K562 (cell line): Measurements from ENCODE around the gene C6orf47. TPM values are rescaled to one million over a fixed set of nuclear protein-coding genes. Genes with fewer than 3 reads are reported as not detected.

Experiments used
- ATAC-seq: fragments of 200-7000 bp; cut with Tn5 transposase; 3 replicates; pipeline ENCODE4 v1.9.1; 2020; ENCODE audit warnings: moderate library complexity
- BruUV-seq: library from RNA; stranded (reverse); fragments of 400-500 nt; replicated peaks from 2 replicates; lab custom pipeline; 2021; lab: Mats Ljungman, UMichigan
- CTCF ChIA-PET: fragments of 300-600 bp; formaldehyde crosslinking; extraction: SDS; loops from one replicate; lab custom pipeline; 2021; ENCODE audit warnings: low intra/inter-chr PET ratio; lab: Yijun Ruan, JAX
- POLR2A ChIA-PET: fragments of 300-600, 350-650 bp; sonication (Branson Sonifier 250); formaldehyde crosslinking; extraction: SDS; loops from one replicate; lab custom pipeline; 2021; ENCODE audit warnings: antibody characterized with exemption, inconsistent platforms; lab: Yijun Ruan, JAX
- DNase-seq, 4 experiments: peaks; one replicate each; pipeline versions ENCODE4 v3.0.0 to v3.0.0-alpha.2; 2011 to 2018; ENCODE audit warnings: low spot score in 3 of 4, mixed read lengths in 3 of 4; ENCODE audit errors: extremely low read depth in 1 of 4
- FAIRE-seq: peaks from 2 replicates; lab custom pipeline; 2011; peaks lifted over from hg19 to GRCh38; lab: Jason Lieb, UNC
- H2AFZ ChIP-seq: 2 replicates; pipeline ENCODE4 v1.6.0; 2011; ENCODE audit warnings: low read depth, low read length, control low read depth, inconsistent platforms
- H3K27ac ChIP-seq: fragments of 200-600 bp; 3 replicates; pipeline ENCODE4 v1.8.0; 2011; ENCODE audit warnings: low read depth, mild to moderate bottlenecking, control low read depth, inconsistent platforms, low read length, moderate library complexity, mixed read lengths; ENCODE audit errors: extremely low read depth
- H3K27me3 ChIP-seq, 2 experiments: fragments of 300-600 bp in 1 of 2; 2 replicates in 1 of 2; 3 replicates in 1 of 2; pipeline versions ENCODE4 v1.6.0 to v1.8.0; 2011; ENCODE audit warnings: inconsistent platforms in 2 of 2, low read length in 2 of 2, mild to moderate bottlenecking in 1 of 2, mixed read lengths in 1 of 2, moderate library complexity in 1 of 2; ENCODE audit not compliant: control insufficient read depth in 2 of 2, insufficient read depth in 2 of 2
- H3K36me3 ChIP-seq: fragments of 300-600 bp; 3 replicates; pipeline ENCODE4 v1.8.0; 2011; ENCODE audit warnings: mild to moderate bottlenecking, low read length, inconsistent platforms; ENCODE audit not compliant: control insufficient read depth, insufficient read depth
- H3K4me1 ChIP-seq, 2 experiments: fragments of 200-600 bp in 1 of 2; replicated peaks in 1 of 2; 2 replicates in 1 of 2; 3 replicates in 1 of 2; pipeline versions ENCODE4 v1.5.1 to v1.8.0; 2011; ENCODE audit warnings: inconsistent platforms in 2 of 2, low read length in 2 of 2, mild to moderate bottlenecking in 1 of 2, mixed read lengths in 1 of 2, moderate library complexity in 1 of 2; ENCODE audit not compliant: control insufficient read depth in 2 of 2, insufficient read depth in 2 of 2
- H3K4me2 ChIP-seq: 2 replicates; pipeline ENCODE4 v1.6.1; 2011; ENCODE audit warnings: low read length, control low read depth, inconsistent platforms, mixed read lengths; ENCODE audit not compliant: insufficient read depth
- H3K4me3 ChIP-seq: fragments of 200-600 bp; sonication (generic), shearing (Covaris generic); 2 replicates; pipeline ENCODE4 v1.5.1; 2016; ENCODE audit warnings: control low read depth, inconsistent platforms
- H3K79me2 ChIP-seq: fragments of 200-600 bp; 3 replicates; pipeline ENCODE4 v1.8.0; 2011; ENCODE audit warnings: low read length, inconsistent platforms; ENCODE audit not compliant: control insufficient read depth, insufficient read depth
- H3K9ac ChIP-seq, 2 experiments: 2 replicates each; pipeline versions ENCODE4 v1.6.0 to v1.6.1; 2011; ENCODE audit warnings: low read depth in 2 of 2, low read length in 2 of 2, control low read depth in 1 of 2, inconsistent platforms in 1 of 2, mild to moderate bottlenecking in 1 of 2, mixed read lengths in 1 of 2; ENCODE audit not compliant: insufficient read depth in 1 of 2
- H3K9me1 ChIP-seq: one replicate; pipeline ENCODE4 v1.6.0; 2011; ENCODE audit warnings: inconsistent platforms, mild to moderate bottlenecking, low read length, moderate library complexity; ENCODE audit not compliant: control insufficient read depth, insufficient read depth
- H3K9me3 ChIP-seq: replicated peaks from 2 replicates; pipeline ENCODE4 v1.5.1; 2011; ENCODE audit warnings: low read depth, low read length, inconsistent platforms; ENCODE audit not compliant: control insufficient read depth, insufficient read depth
- H4K20me1 ChIP-seq: replicated peaks from 2 replicates; pipeline ENCODE4 v1.6.1; 2011; ENCODE audit warnings: low read length, inconsistent platforms, mixed read lengths; ENCODE audit not compliant: control insufficient read depth, insufficient read depth
- FOSL1 ChIP-seq: fragments of 200-800 bp; sonication (Bioruptor generic); conservative IDR thresholded peaks from 2 replicates; pipeline ENCODE4 v1.6.1; 2016; ENCODE audit warnings: missing genetic modification characterization, missing compliant biosample characterization
- IRF2 ChIP-seq: sonication (generic); formaldehyde crosslinking; IDR thresholded peaks from 2 replicates; pipeline ENCODE4 v1.8.1; 2022; ENCODE audit warnings: mild to moderate bottlenecking, missing genetic modification reagents
- MAFF ChIP-seq: IDR thresholded peaks from 2 replicates; pipeline ENCODE4 v1.6.1; 2012; ENCODE audit warnings: low read length, improper control_type of control experiment
- MAFK ChIP-seq: IDR thresholded peaks from 2 replicates; pipeline ENCODE4 v1.6.1; 2011; ENCODE audit warnings: low read length, improper control_type of control experiment
- RUNX1 ChIP-seq: sonication (generic); IDR thresholded peaks from 2 replicates; pipeline ENCODE4 v1.6.1; 2016; ENCODE audit warnings: antibody characterized with exemption, low read depth
- SP1 ChIP-seq: sonication (generic); formaldehyde crosslinking; IDR thresholded peaks from 2 replicates; pipeline ENCODE4 v1.8.1; 2022; ENCODE audit warnings: mild to moderate bottlenecking, missing genetic modification reagents
- THAP12 ChIP-seq: fragments of 250-450 bp; sonication (Bioruptor Pico); IDR thresholded peaks from 2 replicates; pipeline ENCODE4 v1.9.0; 2021; ENCODE audit warnings: mild to moderate bottlenecking, inconsistent platforms
- WGBS: fragments of 100-300 bp; shearing (Covaris generic); methylation state at CpG from one replicate; pipeline ENCODE4 v1.1.6; 2016; ENCODE audit warnings: low coverage, mixed read lengths; ENCODE audit not compliant: insufficient coverage; ENCODE audit errors: missing lambda C conversion rate; 5-methylcytosine and 5-hydroxymethylcytosine counted together
- in situ Hi-C: fragments of 300-500 bp; cut with MboI; formaldehyde crosslinking; loops from 4 replicates; pipeline ENCODE4 v1.15.0; 2018; ENCODE audit warnings: inconsistent platforms, mixed read lengths
- intact Hi-C: fragments of 100-400 bp; cut with micrococcal nuclease; formaldehyde crosslinking; loops from 2 replicates; pipeline ENCODE4 v1.14.2; 2022
- polyA plus RNA-seq, 8 experiments: library from polyadenylated mRNA; depleted of rRNA in 4 of 8; stranded (reverse) in 5 of 8; unstranded in 3 of 8; fragments of >200 nt; fragmentation: Nextera tagmentation in 2 of 8; fragmentation: Illumina TruSeq in 1 of 8; extraction: Ambion mirVana in 2 of 8; extraction: Trizol in 1 of 8; gene quantifications; 2 replicates each; pipeline versions ENCODE4 v1.2.1 to v1.2.3, GENCODE V29; 2011 to 2014; ENCODE audit warnings: inconsistent platforms in 1 of 8, missing spikeins in 1 of 8
- total RNA-seq, 7 experiments: library from RNA; depleted of rRNA in 6 of 7; stranded (reverse); fragments of >200 nt in 6 of 7; fragmentation: Illumina TruSeq in 2 of 7; extraction: Trizol in 2 of 7; gene quantifications; 2 replicates each; pipeline versions ENCODE4 v1.2.1 to v1.2.3, GENCODE V29; 2011 to 2021; ENCODE audit warnings: low replicate concordance in 1 of 7
- TF ChIP-seq, protein P1 (sequence below), 2 experiments: fragments of 450-650 bp; formaldehyde crosslinking in 1 of 2; IDR thresholded peaks; 2 replicates each; pipeline versions ENCODE4 v1.4.0 to v1.6.1; 2014 to 2020; ENCODE audit warnings: mild to moderate bottlenecking in 2 of 2, borderline replicate concordance in 1 of 2, low read depth in 1 of 2
- TF ChIP-seq, protein P2 (sequence below): IDR thresholded peaks from 3 replicates; pipeline ENCODE4 v1.6.1; 2011; ENCODE audit warnings: borderline replicate concordance, mild to moderate bottlenecking; ENCODE audit not compliant: insufficient read length, insufficient read depth

C6orf47 gene
- total and polyA plus RNA-seq, 9 of the 15 experiments (the other 6 are each of a cell fraction or from before 2014, with no cell fraction given) = 0.14 to 43.8 (median 27.0) TPM

- 67% methylated on average over 8 of the region's 8 CpGs for WGBS
- TF ChIP-seq, protein P1, sequence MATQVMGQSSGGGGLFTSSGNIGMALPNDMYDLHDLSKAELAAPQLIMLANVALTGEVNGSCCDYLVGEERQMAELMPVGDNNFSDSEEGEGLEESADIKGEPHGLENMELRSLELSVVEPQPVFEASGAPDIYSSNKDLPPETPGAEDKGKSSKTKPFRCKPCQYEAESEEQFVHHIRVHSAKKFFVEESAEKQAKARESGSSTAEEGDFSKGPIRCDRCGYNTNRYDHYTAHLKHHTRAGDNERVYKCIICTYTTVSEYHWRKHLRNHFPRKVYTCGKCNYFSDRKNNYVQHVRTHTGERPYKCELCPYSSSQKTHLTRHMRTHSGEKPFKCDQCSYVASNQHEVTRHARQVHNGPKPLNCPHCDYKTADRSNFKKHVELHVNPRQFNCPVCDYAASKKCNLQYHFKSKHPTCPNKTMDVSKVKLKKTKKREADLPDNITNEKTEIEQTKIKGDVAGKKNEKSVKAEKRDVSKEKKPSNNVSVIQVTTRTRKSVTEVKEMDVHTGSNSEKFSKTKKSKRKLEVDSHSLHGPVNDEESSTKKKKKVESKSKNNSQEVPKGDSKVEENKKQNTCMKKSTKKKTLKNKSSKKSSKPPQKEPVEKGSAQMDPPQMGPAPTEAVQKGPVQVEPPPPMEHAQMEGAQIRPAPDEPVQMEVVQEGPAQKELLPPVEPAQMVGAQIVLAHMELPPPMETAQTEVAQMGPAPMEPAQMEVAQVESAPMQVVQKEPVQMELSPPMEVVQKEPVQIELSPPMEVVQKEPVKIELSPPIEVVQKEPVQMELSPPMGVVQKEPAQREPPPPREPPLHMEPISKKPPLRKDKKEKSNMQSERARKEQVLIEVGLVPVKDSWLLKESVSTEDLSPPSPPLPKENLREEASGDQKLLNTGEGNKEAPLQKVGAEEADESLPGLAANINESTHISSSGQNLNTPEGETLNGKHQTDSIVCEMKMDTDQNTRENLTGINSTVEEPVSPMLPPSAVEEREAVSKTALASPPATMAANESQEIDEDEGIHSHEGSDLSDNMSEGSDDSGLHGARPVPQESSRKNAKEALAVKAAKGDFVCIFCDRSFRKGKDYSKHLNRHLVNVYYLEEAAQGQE (IDR thresholded peaks at IDR 0.05; ENCODE audit: borderline replicate concordance) = no peak
- TF ChIP-seq, protein P1 (CRISPR knock-in tag; IDR thresholded peaks at IDR 0.05; ENCODE audit: low read depth) = 0 out of 2 replicates have a peak, but pooled peaks have one; percentile 30
- TF ChIP-seq THAP12 (CRISPR knock-in tag) (0 out of 2 replicates have a peak, but pooled peaks have one; percentile 27), FOSL1 (tag) (no peak), MAFF (no peak), IRF2 (CRISPR knock-in tag) (0 out of 2 replicates have a peak, but pooled peaks have one; percentile 13), MAFK (no peak), RUNX1 (peak; percentile 27), SP1 (CRISPR knock-in tag) (no peak)
- TF ChIP-seq, protein P2, sequence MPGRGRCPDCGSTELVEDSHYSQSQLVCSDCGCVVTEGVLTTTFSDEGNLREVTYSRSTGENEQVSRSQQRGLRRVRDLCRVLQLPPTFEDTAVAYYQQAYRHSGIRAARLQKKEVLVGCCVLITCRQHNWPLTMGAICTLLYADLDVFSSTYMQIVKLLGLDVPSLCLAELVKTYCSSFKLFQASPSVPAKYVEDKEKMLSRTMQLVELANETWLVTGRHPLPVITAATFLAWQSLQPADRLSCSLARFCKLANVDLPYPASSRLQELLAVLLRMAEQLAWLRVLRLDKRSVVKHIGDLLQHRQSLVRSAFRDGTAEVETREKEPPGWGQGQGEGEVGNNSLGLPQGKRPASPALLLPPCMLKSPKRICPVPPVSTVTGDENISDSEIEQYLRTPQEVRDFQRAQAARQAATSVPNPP = no peak
Observed at GRCh38 chr6:31687321-31687720, 26.7 kb upstream of the C6orf47 start.

More at GRCh38 chr6:31687321-31687720, 26.7 kb upstream of the C6orf47 start:
- FAIRE-seq (no peak), DNase-seq (no peak), ATAC-seq (0 out of 3 replicates have a peak, but pooled peaks have one; percentile 2)
- H3K9me1 ChIP-seq = no peaks in the 10 kb centered on the region
- in situ Hi-C loops (loop anchor here (5.0 kb wide), 1 partner anchor 80 kb away; no protein-coding TSS in a partner anchor), intact Hi-C loops (no loop called here)
- H3K4me1 ChIP-seq = peaks cover 62 to 69% of the 10 kb centered on the region in 2 experiments
- ChIA-PET CTCF (no interaction called here), POLR2A (interaction anchor here (0.5 to 5.1 kb wide), 13 partner anchors 8 to 151 kb away, joined by 3 to 30 read pairs (median 5); partner anchors contain the start of genes ABHD16A, APOM, CSNK2B and DDAH2)
- H3K27ac ChIP-seq = no peak overlapping the region
- no peak overlapping the region for H2AFZ ChIP-seq
- H3K4me3 ChIP-seq = no peak overlapping the region
- H4K20me1 ChIP-seq = no peaks in the 10 kb centered on the region
- H3K4me2 ChIP-seq = 0 out of 2 replicates have a peak overlapping the region, but pooled peaks have one; percentile 33
- H3K79me2 ChIP-seq = no peaks in the 10 kb centered on the region; the same call in 2 of the 3 replicates
- TSS peak; percentile 36 for BruUV-seq
- H3K9ac ChIP-seq = peak overlapping the region in 1 of 2 experiments; percentile 78; a peak in 2 of 4 replicates
- H3K36me3 ChIP-seq = peaks cover 69% of the 10 kb centered on the region
- H3K27me3 ChIP-seq = no peaks in the 10 kb centered on the region
- no peaks in the 10 kb centered on the region for H3K9me3 ChIP-seq
